ENCODE results near the gene TRPV6.

GRCh38 chr7:142872106-142872675, 13.4 kb downstream of the TRPV6 start:
- TF ChIP-seq CTCF (IDR thresholded peaks at IDR 0.05) = no peak
- TF ChIP-seq POLR2A (IDR thresholded peaks at IDR 0.05) = no peak

Data from ovary (tissue), 3 donors.